Left cardiac atrium (tissue), 4 donors: ENCODE measurements around the gene IGFBP2. TPM values are rescaled to one million over a fixed set of nuclear protein-coding genes. Genes with fewer than 3 reads are reported as not detected.
A peak's percentile ranks its signal among the peaks of the same experiment; 100 is the strongest.

Experiments used
- ATAC-seq, 2 donors: fragments of 200-7000 bp; cut with Tn5 transposase; one replicate each; pipeline ENCODE4 v1.9.1; 2020; ENCODE audit warnings: mild to moderate bottlenecking in 2 of 2, moderate library complexity in 2 of 2
- DNase-seq: peaks from one replicate; pipeline ENCODE4 v3.0.0-alpha.2; 2020
- intact Hi-C, 2 donors: fragments of 100-400 bp; cut with DNase I; formaldehyde crosslinking; loops; one replicate each; pipeline versions ENCODE4 v1.14.1 to v1.15.1; 2022 to 2023
- total RNA-seq, 2 donors: library from RNA; stranded (reverse); fragmentation: NEBNext Ultra II Directional; extraction: Animal tissue kit (Norgen Biotek cat#: 25700); gene quantifications; one replicate each; pipeline ENCODE4 v1.2.1, GENCODE V29; 2021
- donor health status: DM: no; HTN: yes; CAD: no.
- donor health status: DM: no; HTN: yes; CAD: no; lungs with severe emphysema.
- donor health status: DM: yes; HTN: yes; CAD: no.
- donor health status: Dilated cardiomyopathy.

Gene IGFBP2
- total RNA-seq, 2 donors from 2014 or later, result 91.7 to 185 TPM

GRCh38 chr2:216634370-216635148 lies 1.3 kb downstream of the IGFBP2 start:
- no peak for DNase-seq
- intact Hi-C loops, result no loop called here
- ATAC-seq, result no peak

- no peak for DNase-seq
- ATAC-seq, result no peak
- intact Hi-C loops, result no loop called here
Measured at GRCh38 chr2:216635171-216635570, 2.0 kb downstream of the IGFBP2 start.

- DNase-seq (no peak), ATAC-seq (no peak)
- intact Hi-C loops, result no loop called here
Measured at GRCh38 chr2:216635701-216636550, 2.7 kb downstream of the IGFBP2 start.

- ATAC-seq (peak in 1 of 2 donors; percentile 46), DNase-seq (no peak)
- intact Hi-C loops, result no loop called here
Measured at GRCh38 chr2:216636551-216637450, 3.6 kb downstream of the IGFBP2 start.

- DNase-seq (no peak), ATAC-seq (no peak)
- intact Hi-C loops, result no loop called here
Measured at GRCh38 chr2:216637472-216637871, 4.3 kb downstream of the IGFBP2 start.

GRCh38 chr2:216643986-216644659 lies 10.9 kb downstream of the IGFBP2 start:
- no peak for DNase-seq
- intact Hi-C loops, result no loop called here
- ATAC-seq, result peak; percentile 54 to 60

- ATAC-seq (peak in 1 of 2 donors; percentile 43), DNase-seq (no peak)
- intact Hi-C loops, result no loop called here
Measured at GRCh38 chr2:216644842-216645635, 11.8 kb downstream of the IGFBP2 start.

GRCh38 chr2:216645636-216645950 lies 12.4 kb downstream of the IGFBP2 start:
- DNase-seq (no peak), ATAC-seq (no peak)
- intact Hi-C loops, result no loop called here

- DNase-seq (no peak), ATAC-seq (no peak)
- intact Hi-C loops, result no loop called here
Measured at GRCh38 chr2:216646116-216646515, 12.9 kb downstream of the IGFBP2 start.

GRCh38 chr2:216648105-216648504 lies 14.9 kb downstream of the IGFBP2 start:
- intact Hi-C loops, result no loop called here
- DNase-seq, result no peak
- peak in 1 of 2 donors; percentile 12 for ATAC-seq

- intact Hi-C loops, result no loop called here
- DNase-seq (no peak), ATAC-seq (no peak)
Measured at GRCh38 chr2:216649574-216649973, 16.4 kb downstream of the IGFBP2 start.

GRCh38 chr2:216650626-216651257 lies 17.5 kb downstream of the IGFBP2 start:
- no peak for DNase-seq
- intact Hi-C loops, result no loop called here

GRCh38 chr2:216651351-216651881 lies 18.2 kb downstream of the IGFBP2 start:
- intact Hi-C loops, result no loop called here
- ATAC-seq, result no peak
- no peak for DNase-seq

More at GRCh38 chr2:216650626-216651257, 17.5 kb downstream of the IGFBP2 start:
- no peak for ATAC-seq

GRCh38 chr2:216652566-216652965 lies 19.3 kb downstream of the IGFBP2 start:
- intact Hi-C loops, result no loop called here
- no peak for DNase-seq
- ATAC-seq, result no peak

GRCh38 chr2:216653093-216653799 lies 20.0 kb downstream of the IGFBP2 start:
- intact Hi-C loops, result no loop called here
- ATAC-seq (no peak), DNase-seq (no peak)

GRCh38 chr2:216653931-216654365 lies 20.7 kb downstream of the IGFBP2 start:
- intact Hi-C loops, result no loop called here
- ATAC-seq, result no peak
- DNase-seq, result no peak

GRCh38 chr2:216654528-216655052 lies 21.4 kb downstream of the IGFBP2 start:
- DNase-seq, result no peak
- intact Hi-C loops, result no loop called here
- ATAC-seq, result no peak
